Measurements from ENCODE around the gene GSK3B. TPM values are rescaled to one million over a fixed set of nuclear protein-coding genes. Genes with fewer than 3 reads are reported as not detected.

Gene GSK3B
- total RNA-seq, 3 donors from 2014 or later (not counting 1 experiment from before 2014, with no cell fraction given): 61.3 to 67.0 (median 62.7) TPM

DNA sequence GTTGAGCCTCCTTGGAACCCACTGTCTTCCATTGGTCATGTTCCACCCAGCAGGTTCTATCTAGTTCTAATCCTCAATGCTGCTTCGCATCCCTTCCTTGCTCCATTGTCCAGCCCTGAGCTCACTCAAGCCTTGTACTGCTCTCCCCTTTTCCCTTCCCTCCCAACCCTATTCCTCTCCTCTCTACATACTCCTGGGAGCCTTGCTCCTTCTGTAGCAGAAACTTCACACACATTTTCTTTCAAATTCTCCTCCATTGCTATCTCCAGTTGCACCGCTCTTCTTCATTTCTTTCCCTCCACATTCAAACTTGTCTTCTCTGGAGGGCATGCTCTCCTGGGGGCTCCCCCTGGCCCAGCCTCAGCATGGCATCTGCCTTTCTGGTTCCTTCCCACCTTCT is 297.9 kb downstream of the GSK3B start:
- no peaks in the 10 kb centered on the region for H3K4me1 ChIP-seq (ENCODE audit: control insufficient read depth, insufficient read depth, low read length)
- peaks cover 17% of the 10 kb centered on the region in 2 donors for H3K27me3 Mint-ChIP-seq (ENCODE audit: low read depth in 2 of 2)
- H3K27me3 ChIP-seq (ENCODE audit: control insufficient read depth, insufficient read depth, low read length): no peaks in the 10 kb centered on the region
- no peaks in the 10 kb centered on the region for H3K36me3 Mint-ChIP-seq
- H3K4me3 Mint-ChIP-seq: no peak overlapping the region
- no peak for DNase-seq
- intact Hi-C loops (cut with micrococcal nuclease): no loop called here
- H3K36me3 ChIP-seq (ENCODE audit: control insufficient read depth, insufficient read depth, low read length): no peaks in the 10 kb centered on the region
- no peak overlapping the region for H3K27ac Mint-ChIP-seq
- TF ChIP-seq, protein P1, sequence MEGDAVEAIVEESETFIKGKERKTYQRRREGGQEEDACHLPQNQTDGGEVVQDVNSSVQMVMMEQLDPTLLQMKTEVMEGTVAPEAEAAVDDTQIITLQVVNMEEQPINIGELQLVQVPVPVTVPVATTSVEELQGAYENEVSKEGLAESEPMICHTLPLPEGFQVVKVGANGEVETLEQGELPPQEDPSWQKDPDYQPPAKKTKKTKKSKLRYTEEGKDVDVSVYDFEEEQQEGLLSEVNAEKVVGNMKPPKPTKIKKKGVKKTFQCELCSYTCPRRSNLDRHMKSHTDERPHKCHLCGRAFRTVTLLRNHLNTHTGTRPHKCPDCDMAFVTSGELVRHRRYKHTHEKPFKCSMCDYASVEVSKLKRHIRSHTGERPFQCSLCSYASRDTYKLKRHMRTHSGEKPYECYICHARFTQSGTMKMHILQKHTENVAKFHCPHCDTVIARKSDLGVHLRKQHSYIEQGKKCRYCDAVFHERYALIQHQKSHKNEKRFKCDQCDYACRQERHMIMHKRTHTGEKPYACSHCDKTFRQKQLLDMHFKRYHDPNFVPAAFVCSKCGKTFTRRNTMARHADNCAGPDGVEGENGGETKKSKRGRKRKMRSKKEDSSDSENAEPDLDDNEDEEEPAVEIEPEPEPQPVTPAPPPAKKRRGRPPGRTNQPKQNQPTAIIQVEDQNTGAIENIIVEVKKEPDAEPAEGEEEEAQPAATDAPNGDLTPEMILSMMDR (IDR thresholded peaks at IDR 0.05): no peak
- H3K9me3 ChIP-seq (ENCODE audit: control insufficient read depth, insufficient read depth, low read length): no peaks in the 10 kb centered on the region
- H3K4me1 Mint-ChIP-seq: no peaks in the 10 kb centered on the region
- ATAC-seq: no peak
- 94% methylated on average over 2 of the region's 2 CpGs for WGBS (ENCODE audit: insufficient coverage)
- no peak overlapping the region for H3K27ac ChIP-seq (ENCODE audit: low read length)
- no peaks in the 10 kb centered on the region for H3K9me3 Mint-ChIP-seq
- H3K4me3 ChIP-seq (ENCODE audit: low read length): no peak overlapping the region

DNA sequence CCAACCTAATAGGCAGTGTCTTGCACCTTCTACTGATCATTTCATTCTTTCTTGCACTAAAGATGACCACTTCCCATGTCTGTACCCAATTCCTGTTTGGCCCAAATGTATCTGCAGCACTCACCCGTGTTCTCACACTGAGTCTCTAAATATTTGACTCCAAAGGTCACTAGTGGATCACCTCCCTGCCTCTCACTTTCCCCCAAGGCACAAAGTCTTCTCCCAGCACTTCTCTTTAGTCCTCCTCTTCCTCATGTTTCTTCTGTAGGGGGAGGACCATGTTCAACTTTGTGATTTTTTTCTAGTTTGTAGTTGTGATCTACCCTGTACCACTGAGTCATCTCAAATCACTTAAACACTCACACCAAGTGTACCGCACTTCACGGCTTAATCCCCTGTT is 298.4 kb downstream of the GSK3B start:
- peaks cover 17% of the 10 kb centered on the region in 2 donors for H3K27me3 Mint-ChIP-seq (ENCODE audit: low read depth in 2 of 2)
- DNase-seq (no peak), ATAC-seq (no peak)
- Histone ChIP-seq H3K27me3 (ENCODE audit: control insufficient read depth, insufficient read depth, low read length) (no peaks in the 10 kb centered on the region), H3K27ac (ENCODE audit: low read length) (no peak overlapping the region), H3K36me3 (ENCODE audit: control insufficient read depth, insufficient read depth, low read length) (no peaks in the 10 kb centered on the region), H3K4me3 (ENCODE audit: low read length) (no peak overlapping the region), H3K4me1 (ENCODE audit: control insufficient read depth, insufficient read depth, low read length) (no peaks in the 10 kb centered on the region), H3K9me3 (ENCODE audit: control insufficient read depth, insufficient read depth, low read length) (no peaks in the 10 kb centered on the region)
- 83% methylated on average over 3 of the region's 3 CpGs for WGBS (ENCODE audit: insufficient coverage)
- no peaks in the 10 kb centered on the region for H3K4me1 Mint-ChIP-seq
- no peaks in the 10 kb centered on the region for H3K9me3 Mint-ChIP-seq
- intact Hi-C loops (cut with micrococcal nuclease): no loop called here
- TF ChIP-seq, protein P1 (IDR thresholded peaks at IDR 0.05): no peak
- H3K36me3 Mint-ChIP-seq: no peaks in the 10 kb centered on the region
- no peak overlapping the region for H3K4me3 Mint-ChIP-seq
- no peak overlapping the region for H3K27ac Mint-ChIP-seq

DNA sequence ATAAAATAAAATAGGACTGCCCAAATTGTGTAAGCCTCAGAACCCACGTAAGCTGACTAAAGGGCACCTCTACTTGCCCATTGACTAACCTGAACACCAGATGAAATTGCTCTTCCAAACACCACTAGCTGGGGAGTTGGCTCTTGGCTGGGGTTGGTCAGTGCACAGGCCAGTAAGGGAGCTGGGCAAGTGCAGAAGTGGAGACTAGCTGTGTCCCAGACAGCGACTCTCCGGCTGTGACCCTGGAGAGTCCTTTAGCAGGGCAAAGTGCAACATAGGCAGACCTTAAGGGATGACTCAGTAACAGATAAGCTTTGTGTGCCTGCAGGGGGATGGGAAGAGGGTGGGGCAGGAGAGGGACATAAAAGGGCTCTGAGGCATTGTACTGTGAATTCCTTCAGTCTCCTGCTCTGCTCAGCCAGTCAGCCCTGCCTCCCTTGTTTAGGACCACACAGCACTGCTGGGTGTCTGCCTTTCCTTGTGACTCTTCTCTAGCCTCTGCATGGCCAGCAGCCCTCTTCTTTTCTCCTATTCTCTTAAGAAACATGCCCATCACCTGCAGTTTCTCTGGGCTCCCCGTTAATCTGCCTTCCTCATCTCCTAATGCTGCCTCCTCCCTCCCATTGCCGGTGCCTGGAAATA is 299.2 kb downstream of the GSK3B start:
- no peaks in the 10 kb centered on the region for H3K4me1 Mint-ChIP-seq

More for the DNA sequence above, 299.2 kb downstream of the GSK3B start:
- Histone ChIP-seq H3K27me3 (ENCODE audit: control insufficient read depth, insufficient read depth, low read length) (no peaks in the 10 kb centered on the region), H3K4me3 (ENCODE audit: low read length) (no peak overlapping the region), H3K9me3 (ENCODE audit: control insufficient read depth, insufficient read depth, low read length) (no peaks in the 10 kb centered on the region), H3K4me1 (ENCODE audit: control insufficient read depth, insufficient read depth, low read length) (no peaks in the 10 kb centered on the region), H3K36me3 (ENCODE audit: control insufficient read depth, insufficient read depth, low read length) (no peaks in the 10 kb centered on the region), H3K27ac (ENCODE audit: low read length) (no peak overlapping the region)
- H3K9me3 Mint-ChIP-seq: no peaks in the 10 kb centered on the region
- H3K27ac Mint-ChIP-seq: no peak overlapping the region
- ATAC-seq: no peak
- no peak for DNase-seq
- peaks cover 9 to 14% of the 10 kb centered on the region in 2 donors for H3K27me3 Mint-ChIP-seq (ENCODE audit: low read depth in 2 of 2)
- 93% methylated on average over 5 of the region's 5 CpGs for WGBS (ENCODE audit: insufficient coverage)
- TF ChIP-seq, protein P1 (IDR thresholded peaks at IDR 0.05): no peak
- no peaks in the 10 kb centered on the region for H3K36me3 Mint-ChIP-seq
- intact Hi-C loops (cut with micrococcal nuclease): no loop called here
- H3K4me3 Mint-ChIP-seq: no peak overlapping the region
